Stimulated activated CD4-positive, alpha-beta T cell treated with anti-CD3 and anti-CD28 coated beads, Interleukin-2, amount 100 ng/mL, for 24 hours (primary cell): Measurements from ENCODE around the gene VAV3.
"Not testable (repeated sequence)": the region's sequence is repeated elsewhere in the genome, so short reads cannot be mapped to it uniquely, and the experiment has no call there.

ENCODE experiments used
- DNase-seq, 2 donors: peaks; one replicate each; pipeline ENCODE4 v3.0.0-alpha.2; 2020

VAV3 gene

GRCh38 chr1:107877745-107878144, 87.2 kb downstream of the VAV3 start:
- DNase-seq, result no peak

GRCh38 chr1:107877092-107877491, 87.9 kb downstream of the VAV3 start:
- no peak for DNase-seq

GRCh38 chr1:107875689-107876088, 89.3 kb downstream of the VAV3 start:
- DNase-seq, result no peak

DNA sequence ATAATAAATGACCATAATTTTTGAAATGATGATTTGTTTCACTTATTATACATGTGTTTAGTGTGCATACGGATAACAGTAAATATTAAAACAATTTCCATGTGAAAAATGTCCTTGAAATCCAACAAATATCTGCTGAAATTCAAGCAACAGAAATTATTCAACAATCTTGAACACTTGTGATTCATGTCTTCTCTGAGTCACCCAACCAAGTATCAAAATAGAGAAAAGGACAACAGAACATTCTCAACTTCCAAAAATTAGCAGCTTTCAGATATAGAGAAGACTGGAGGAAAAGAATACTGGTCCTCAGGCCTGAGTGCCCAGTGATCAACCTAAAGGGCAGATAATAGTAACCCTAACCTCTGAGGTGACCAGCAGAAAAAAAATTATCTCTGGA, 90.8 kb downstream of the VAV3 start:
- DNase-seq, result no peak

- DNase-seq, result no peak
Measured at GRCh38 chr1:107871687-107872395, 93.1 kb downstream of the VAV3 start.

DNA sequence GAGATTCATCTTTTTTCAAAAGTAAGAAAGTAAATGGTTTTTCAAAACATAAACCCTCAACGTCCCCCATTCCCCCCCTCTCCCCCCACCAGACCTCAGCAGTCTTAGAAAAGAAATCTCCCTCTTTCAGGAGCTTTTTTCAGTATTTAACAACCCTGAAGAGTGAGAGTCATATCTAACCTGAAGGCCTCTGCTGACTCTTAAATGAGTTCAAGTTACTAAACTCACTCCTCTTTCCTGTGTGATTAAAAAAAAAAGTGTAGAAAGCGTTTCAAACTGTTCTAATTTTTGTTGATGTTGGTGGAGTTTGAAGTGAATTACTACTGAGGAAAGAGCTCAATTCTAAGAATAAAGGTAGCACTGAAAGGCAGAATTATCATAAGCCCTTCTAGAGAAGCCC, 93.7 kb downstream of the VAV3 start:
- no peak for DNase-seq

DNA sequence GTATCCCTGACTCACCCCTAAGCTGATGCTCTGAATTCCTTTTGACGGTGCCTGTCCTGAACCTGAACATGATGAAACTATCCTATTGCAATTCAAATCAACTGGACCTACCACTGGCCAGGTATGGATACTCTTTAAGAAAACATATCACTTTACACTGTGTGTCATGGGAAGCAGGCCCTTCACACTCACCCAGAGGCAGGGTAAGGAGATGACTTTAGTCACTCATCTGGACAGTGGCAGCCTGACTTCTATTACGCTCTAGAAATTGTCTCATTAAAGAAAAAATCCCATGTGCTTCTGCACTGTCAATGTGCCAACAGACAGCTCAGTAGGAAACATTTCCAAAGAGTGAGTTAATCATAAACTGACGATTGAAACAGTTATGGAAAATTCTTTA, 94.3 kb downstream of the VAV3 start:
- DNase-seq, result no peak

GRCh38 chr1:107867897-107868296, 97.1 kb downstream of the VAV3 start:
- no peak for DNase-seq

DNA sequence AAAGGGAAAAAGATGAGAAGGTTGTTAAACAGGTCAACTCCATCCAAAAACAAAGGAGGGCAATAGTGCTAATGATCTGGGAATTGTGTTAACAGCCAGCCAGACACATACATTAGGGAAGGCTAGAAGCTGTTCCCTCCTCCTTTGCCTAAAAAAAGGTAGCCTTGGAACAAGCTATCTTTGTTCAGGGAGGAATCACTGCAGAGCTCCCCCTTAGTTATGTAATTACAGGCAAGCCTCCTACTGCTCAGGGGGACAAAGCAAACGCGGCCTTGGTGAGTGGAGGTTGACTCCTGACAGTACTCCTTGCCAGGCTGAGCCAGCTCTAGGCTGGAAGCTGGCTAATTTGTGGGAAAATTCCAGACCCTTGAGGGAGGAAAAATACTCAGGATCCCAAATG, 97.6 kb downstream of the VAV3 start:
- DNase-seq, result no peak

- DNase-seq, result no peak
Measured at GRCh38 chr1:107866870-107867269, 98.1 kb downstream of the VAV3 start.

- no peak for DNase-seq
Measured at GRCh38 chr1:107865627-107866026, 99.4 kb downstream of the VAV3 start.

DNA sequence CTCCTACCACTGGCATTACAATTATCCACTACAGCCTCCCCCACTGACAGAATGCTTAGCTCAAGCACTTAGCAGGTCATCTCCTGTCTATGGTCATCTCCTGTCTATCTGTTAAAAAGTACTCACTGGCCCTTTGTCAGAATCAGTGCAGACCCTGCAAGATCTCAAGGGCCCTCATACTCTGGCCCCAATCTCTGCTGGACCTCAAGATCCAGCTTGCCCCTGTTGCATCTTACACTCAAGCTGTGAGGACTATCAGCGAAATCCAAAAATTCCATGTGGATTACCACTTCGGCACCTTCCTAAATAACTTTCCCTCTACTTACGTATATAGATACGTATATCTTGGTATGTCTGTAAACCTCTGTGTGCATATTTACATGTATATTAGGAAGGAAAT, 101.6 kb downstream of the VAV3 start:
- no peak for DNase-seq

GRCh38 chr1:107862064-107862463, 102.9 kb downstream of the VAV3 start:
- DNase-seq, result no peak

DNA sequence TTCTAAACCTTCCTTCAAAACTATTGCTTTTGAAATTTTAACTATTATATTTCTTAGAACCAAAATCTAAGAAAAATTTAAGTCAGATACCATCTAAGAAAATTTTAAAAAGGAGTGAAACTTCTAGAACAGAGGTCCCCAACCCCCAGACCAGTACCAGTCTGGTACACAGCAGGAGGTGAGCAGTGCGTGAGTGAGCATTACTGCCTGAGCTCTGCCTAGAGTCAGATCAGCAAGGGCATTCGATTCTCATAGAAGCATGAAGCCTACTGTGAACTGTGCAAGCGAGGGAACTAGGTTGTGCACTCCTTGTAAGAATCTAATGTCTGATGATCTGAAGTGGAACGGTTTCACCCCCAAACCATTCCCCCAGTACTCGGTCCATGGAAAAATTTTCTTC, 106.7 kb downstream of the VAV3 start:
- no peak for DNase-seq

GRCh38 chr1:107851418-107851817, 113.6 kb downstream of the VAV3 start:
- DNase-seq, result no peak

DNA sequence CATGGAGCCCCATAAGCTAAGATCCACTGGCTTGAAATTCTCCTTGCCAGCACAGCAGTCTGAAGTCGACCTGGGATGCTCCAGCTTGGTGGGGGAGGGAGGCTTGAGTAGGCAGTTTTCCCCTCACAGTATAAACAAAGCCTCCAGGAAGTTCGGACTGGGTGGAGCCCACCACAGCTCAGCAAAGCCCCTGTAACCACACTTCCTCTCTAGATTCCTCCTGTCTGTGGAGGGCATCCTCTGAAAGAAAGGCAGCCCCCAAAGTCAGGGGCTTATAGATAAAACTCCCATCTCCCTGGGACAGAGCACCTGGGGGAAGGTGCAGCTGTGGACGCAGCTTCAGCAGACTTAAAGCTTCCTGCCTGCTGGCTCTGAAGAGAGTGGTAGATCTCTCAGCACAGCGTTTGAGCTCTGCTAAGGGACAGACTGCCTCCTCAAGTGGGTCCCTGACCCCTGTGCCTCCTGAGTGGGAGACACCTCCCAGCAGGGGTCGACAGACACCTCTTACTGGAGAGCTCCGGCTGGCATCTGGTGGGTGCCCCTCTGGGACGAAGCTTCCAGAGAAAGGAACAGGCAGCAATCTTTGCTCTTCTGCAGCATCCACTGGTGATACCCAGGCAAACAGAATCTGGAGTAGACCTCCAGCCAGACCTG, 120.3 kb downstream of the VAV3 start:
- not testable (repeated sequence) for DNase-seq

DNA sequence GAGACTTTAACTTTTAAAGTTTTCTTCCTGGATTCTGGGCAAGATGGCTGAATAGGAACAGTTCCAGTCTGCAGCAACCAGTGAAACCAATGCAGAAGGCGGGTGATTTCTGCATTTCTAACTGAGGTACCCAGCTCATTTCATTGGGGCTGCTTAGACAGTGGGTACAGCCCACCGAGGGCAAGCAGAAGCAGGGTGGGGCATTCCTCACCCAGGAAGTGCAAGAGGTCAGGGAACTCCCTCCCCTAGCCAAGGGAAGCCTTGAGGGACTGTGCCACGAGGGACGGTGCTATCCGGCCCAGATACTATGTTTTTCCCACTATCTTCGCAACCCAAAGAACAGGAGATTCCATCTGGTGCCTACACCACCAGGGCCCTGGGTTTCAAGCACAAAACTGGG, 121.0 kb downstream of the VAV3 start:
- DNase-seq, result no peak

GRCh38 chr1:107842241-107842640, 122.7 kb downstream of the VAV3 start:
- DNase-seq, result no peak

GRCh38 chr1:107840725-107841124, 124.3 kb downstream of the VAV3 start:
- no peak for DNase-seq

DNA sequence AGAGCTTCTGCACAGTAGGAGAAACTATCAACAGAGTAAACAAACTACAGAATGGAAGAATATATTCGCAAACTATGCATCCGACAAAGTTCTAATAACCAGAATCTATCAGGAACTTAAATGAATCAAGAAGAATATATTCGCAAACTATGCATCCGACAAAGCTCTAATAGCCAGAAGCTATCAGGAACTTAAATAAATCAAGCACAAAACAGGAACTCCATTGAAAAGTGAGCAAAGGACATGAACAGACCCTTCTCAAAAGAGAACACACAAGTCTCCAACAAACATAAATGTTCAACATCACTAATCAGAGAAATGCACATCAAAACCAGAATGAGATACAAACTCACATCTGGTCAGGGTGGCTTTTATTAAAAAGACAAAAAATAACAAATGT, 126.9 kb downstream of the VAV3 start:
- no peak for DNase-seq

- DNase-seq, result no peak
Measured at GRCh38 chr1:107835151-107835670, 129.8 kb downstream of the VAV3 start.

DNA sequence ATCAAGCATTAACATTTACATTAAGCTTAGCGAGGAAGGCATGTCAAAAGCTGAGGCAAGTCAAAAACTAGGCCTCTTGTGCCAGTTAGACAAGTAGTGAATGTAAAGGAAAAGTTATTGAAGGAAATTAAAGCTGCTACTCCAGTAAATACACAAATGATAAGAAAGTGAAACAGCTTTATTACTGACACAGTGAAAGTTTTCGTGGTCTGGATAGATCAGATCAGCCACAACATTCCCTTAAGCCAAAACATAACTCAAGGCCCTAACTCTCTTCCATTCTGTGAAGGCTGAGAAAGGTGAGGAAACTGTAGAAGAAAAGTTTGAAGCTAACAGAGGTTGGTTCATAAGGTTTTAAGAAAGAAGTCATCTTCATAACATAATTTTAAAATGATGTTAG, 131.9 kb downstream of the VAV3 start:
- no peak for DNase-seq

GRCh38 chr1:107831921-107832320, 133.1 kb downstream of the VAV3 start:
- no peak for DNase-seq

GRCh38 chr1:107830526-107830925, 134.5 kb downstream of the VAV3 start:
- DNase-seq, result no peak

DNA sequence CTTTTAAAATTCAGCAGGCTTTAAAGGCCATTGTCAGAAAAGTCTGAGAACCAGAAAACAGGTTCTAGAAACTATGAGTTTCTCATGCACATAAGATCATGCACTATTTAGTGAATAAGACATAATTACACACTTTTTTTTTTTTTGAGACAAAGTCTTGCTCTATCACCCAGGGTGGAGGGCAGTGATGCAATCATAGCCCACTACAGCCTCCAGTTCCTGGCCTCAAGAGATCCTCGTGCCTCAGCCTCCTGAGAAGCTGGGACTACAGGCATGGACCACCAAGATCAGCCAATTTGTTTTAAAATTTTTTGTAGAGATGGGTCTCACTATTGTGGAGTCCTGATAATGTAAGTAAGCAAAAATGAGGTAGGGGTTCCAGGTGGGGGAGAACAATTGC, 134.9 kb downstream of the VAV3 start:
- no peak for DNase-seq
